KMS-11 (cell line): ENCODE data around the gene ACVR1C.
A peak's percentile ranks its signal among the peaks of the same experiment; 100 is the strongest.

Source experiments
- H2AFZ ChIP-seq: fragments of 200-600 bp; sonication (generic); 2 replicates; pipeline ENCODE4 v1.6.1; 2016; ENCODE audit warnings: antibody characterized with exemption, mixed run types, low read depth
- H3K27ac ChIP-seq: fragments of 200-600 bp; sonication (generic); 2 replicates; pipeline ENCODE4 v1.6.1; 2016; ENCODE audit warnings: mild to moderate bottlenecking, mixed run types
- H3K27me3 ChIP-seq: fragments of 200-600 bp; sonication (generic); 2 replicates; pipeline ENCODE4 v1.6.1; 2017; ENCODE audit warnings: mild to moderate bottlenecking, low read depth, mixed run types, moderate library complexity; ENCODE audit not compliant: insufficient read depth
- H3K36me3 ChIP-seq: fragments of 200-600 bp; sonication (generic); 2 replicates; pipeline ENCODE4 v1.6.1; 2017; ENCODE audit warnings: mild to moderate bottlenecking, mixed run types; ENCODE audit not compliant: insufficient read depth
- H3K4me1 ChIP-seq: fragments of 200-600 bp; sonication (generic); 2 replicates; pipeline ENCODE4 v1.6.1; 2016; ENCODE audit warnings: mild to moderate bottlenecking, low read depth, mixed run types; ENCODE audit not compliant: poor library complexity, severe bottlenecking
- H3K4me2 ChIP-seq: fragments of 200-600 bp; sonication (generic); 2 replicates; pipeline ENCODE4 v1.7.0; 2016; ENCODE audit warnings: mild to moderate bottlenecking, mixed run types
- H3K4me3 ChIP-seq: fragments of 200-600 bp; sonication (generic); IDR thresholded peaks from 2 replicates; pipeline ENCODE4 v1.6.1; 2017; ENCODE audit warnings: low read depth, low read length, mixed read lengths; ENCODE audit not compliant: insufficient read depth
- H3K79me2 ChIP-seq: fragments of 200-600 bp; sonication (generic); 2 replicates; pipeline ENCODE4 v1.6.1; 2016; ENCODE audit warnings: low read depth, mixed run types; ENCODE audit not compliant: insufficient read depth
- H3K9ac ChIP-seq: fragments of 200-600 bp; sonication (generic); 2 replicates; pipeline ENCODE4 v1.6.1; 2016; ENCODE audit warnings: mild to moderate bottlenecking, mixed run types
- H4K20me1 ChIP-seq: fragments of 200-600 bp; sonication (generic); 2 replicates; pipeline ENCODE4 v1.6.1; 2016; ENCODE audit warnings: mild to moderate bottlenecking, mixed run types; ENCODE audit not compliant: insufficient read depth
- TF ChIP-seq, protein P1 (sequence below): fragments of 200-600 bp; sonication (generic); conservative IDR thresholded peaks from 2 replicates; pipeline ENCODE4 v1.6.1; 2017; ENCODE audit warnings: low read depth, mild to moderate bottlenecking, antibody characterized with exemption, low read length, moderate library complexity, mixed read lengths

Gene ACVR1C

GRCh38 chr2:157498483-157498882 is 130.2 kb downstream of the ACVR1C start:
- Histone ChIP-seq H4K20me1 (no peaks in the 10 kb centered on the region), H3K9ac (no peak overlapping the region), H3K27ac (no peak overlapping the region), H3K4me1 (no peaks in the 10 kb centered on the region), H2AFZ (no peak overlapping the region), H3K4me2 (no peak overlapping the region), H3K27me3 (no peaks in the 10 kb centered on the region), H3K36me3 (no peaks in the 10 kb centered on the region), H3K79me2 (no peaks in the 10 kb centered on the region), H3K4me3 (no peak overlapping the region)
- TF ChIP-seq, protein P1, sequence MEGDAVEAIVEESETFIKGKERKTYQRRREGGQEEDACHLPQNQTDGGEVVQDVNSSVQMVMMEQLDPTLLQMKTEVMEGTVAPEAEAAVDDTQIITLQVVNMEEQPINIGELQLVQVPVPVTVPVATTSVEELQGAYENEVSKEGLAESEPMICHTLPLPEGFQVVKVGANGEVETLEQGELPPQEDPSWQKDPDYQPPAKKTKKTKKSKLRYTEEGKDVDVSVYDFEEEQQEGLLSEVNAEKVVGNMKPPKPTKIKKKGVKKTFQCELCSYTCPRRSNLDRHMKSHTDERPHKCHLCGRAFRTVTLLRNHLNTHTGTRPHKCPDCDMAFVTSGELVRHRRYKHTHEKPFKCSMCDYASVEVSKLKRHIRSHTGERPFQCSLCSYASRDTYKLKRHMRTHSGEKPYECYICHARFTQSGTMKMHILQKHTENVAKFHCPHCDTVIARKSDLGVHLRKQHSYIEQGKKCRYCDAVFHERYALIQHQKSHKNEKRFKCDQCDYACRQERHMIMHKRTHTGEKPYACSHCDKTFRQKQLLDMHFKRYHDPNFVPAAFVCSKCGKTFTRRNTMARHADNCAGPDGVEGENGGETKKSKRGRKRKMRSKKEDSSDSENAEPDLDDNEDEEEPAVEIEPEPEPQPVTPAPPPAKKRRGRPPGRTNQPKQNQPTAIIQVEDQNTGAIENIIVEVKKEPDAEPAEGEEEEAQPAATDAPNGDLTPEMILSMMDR: no peak

- Histone ChIP-seq H4K20me1 (no peaks in the 10 kb centered on the region), H3K4me2 (no peak overlapping the region), H2AFZ (no peak overlapping the region), H3K9ac (no peak overlapping the region), H3K4me1 (no peaks in the 10 kb centered on the region), H3K27me3 (no peaks in the 10 kb centered on the region), H3K36me3 (no peaks in the 10 kb centered on the region), H3K79me2 (no peaks in the 10 kb centered on the region), H3K4me3 (no peak overlapping the region), H3K27ac (no peak overlapping the region)
- TF ChIP-seq, protein P1: peak; percentile 96
These were observed 130.9 kb downstream of the ACVR1C start for GRCh38 chr2:157497638-157498314.

GRCh38 chr2:157492189-157492773 is 136.4 kb downstream of the ACVR1C start:
- Histone ChIP-seq H3K79me2 (no peaks in the 10 kb centered on the region), H3K4me2 (no peak overlapping the region; the same call in 1 of the 2 replicates), H3K4me3 (no peak overlapping the region), H3K27ac (no peak overlapping the region), H4K20me1 (no peaks in the 10 kb centered on the region), H3K27me3 (no peaks in the 10 kb centered on the region), H3K36me3 (no peaks in the 10 kb centered on the region), H3K4me1 (peaks cover 27% of the 10 kb centered on the region), H2AFZ (no peak overlapping the region), H3K9ac (no peak overlapping the region)
- TF ChIP-seq, protein P1: peak; percentile 98

GRCh38 chr2:157489983-157490382 is 138.7 kb downstream of the ACVR1C start:
- Histone ChIP-seq H3K4me3 (no peak overlapping the region), H3K36me3 (no peaks in the 10 kb centered on the region), H3K4me2 (no peak overlapping the region), H3K27me3 (no peaks in the 10 kb centered on the region), H4K20me1 (no peaks in the 10 kb centered on the region), H3K9ac (no peak overlapping the region), H2AFZ (no peak overlapping the region; the same call in 1 of the 2 replicates), H3K27ac (no peak overlapping the region), H3K4me1 (peaks cover 27% of the 10 kb centered on the region), H3K79me2 (no peaks in the 10 kb centered on the region)
- TF ChIP-seq, protein P1: no peak
